ENCODE data around the gene PGAM5.

The PGAM5 gene

DNA sequence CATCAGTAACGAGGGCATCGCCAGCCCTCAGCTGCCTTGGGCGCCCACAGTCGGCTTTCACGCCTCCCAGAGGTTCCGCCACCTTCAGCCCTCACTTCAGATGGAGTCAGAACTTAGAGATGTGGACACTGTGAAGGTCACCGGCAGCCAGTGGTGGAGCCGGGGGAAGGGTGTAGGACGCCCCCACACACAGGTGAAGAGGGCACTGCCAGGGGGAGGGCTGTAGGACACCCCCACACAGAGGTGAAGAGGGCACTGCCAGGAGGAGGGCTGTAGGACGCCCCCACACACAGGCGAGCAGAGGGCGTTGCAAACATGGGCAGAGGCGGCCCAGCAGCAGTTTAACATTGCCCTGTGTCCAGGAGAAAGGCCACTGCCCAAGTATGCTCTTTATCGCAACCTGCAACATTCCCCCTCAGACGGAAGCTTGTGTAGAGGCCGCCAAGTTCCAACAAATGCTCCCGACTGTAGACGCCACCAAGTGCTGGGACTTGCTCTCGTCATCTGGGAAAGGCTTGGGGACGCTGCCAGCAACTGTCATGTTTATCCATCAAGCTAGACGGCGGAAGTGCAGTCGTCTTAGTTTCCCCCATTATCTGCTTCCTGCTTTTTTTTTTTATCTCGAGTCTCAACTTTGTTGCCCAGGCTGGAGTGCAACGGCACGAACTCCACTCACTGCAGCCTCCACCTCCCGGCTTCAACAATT, 55.9 kb downstream of the PGAM5 start:
- no peak overlapping the region for H3K4me2 ChIP-seq (ENCODE audit: low read depth, low read length)
- TF ChIP-seq EZH2phosphoT487 (IDR thresholded peaks at IDR 0.05; ENCODE audit: low read length) (no peak), EZH2 (optimal IDR thresholded peaks at IDR 0.05; ENCODE audit: low read depth, low read length) (no peak)
- TF ChIP-seq, protein P1, sequence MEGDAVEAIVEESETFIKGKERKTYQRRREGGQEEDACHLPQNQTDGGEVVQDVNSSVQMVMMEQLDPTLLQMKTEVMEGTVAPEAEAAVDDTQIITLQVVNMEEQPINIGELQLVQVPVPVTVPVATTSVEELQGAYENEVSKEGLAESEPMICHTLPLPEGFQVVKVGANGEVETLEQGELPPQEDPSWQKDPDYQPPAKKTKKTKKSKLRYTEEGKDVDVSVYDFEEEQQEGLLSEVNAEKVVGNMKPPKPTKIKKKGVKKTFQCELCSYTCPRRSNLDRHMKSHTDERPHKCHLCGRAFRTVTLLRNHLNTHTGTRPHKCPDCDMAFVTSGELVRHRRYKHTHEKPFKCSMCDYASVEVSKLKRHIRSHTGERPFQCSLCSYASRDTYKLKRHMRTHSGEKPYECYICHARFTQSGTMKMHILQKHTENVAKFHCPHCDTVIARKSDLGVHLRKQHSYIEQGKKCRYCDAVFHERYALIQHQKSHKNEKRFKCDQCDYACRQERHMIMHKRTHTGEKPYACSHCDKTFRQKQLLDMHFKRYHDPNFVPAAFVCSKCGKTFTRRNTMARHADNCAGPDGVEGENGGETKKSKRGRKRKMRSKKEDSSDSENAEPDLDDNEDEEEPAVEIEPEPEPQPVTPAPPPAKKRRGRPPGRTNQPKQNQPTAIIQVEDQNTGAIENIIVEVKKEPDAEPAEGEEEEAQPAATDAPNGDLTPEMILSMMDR (IDR thresholded peaks at IDR 0.05; ENCODE audit: low read length), result no peak
- no peaks in the 10 kb centered on the region for H3K79me2 ChIP-seq (ENCODE audit: low read length)
- no peak overlapping the region for H2AFZ ChIP-seq (ENCODE audit: low read length)
- H3K36me3 ChIP-seq (replicated peaks; ENCODE audit: insufficient read depth, low read length), result no peaks in the 10 kb centered on the region
- no peaks in the 10 kb centered on the region for H3K27me3 ChIP-seq (replicated peaks; ENCODE audit: insufficient read depth, low read length)
- no peaks in the 10 kb centered on the region for H4K20me1 ChIP-seq (ENCODE audit: insufficient read depth, low read length)
- no peak overlapping the region for H3K4me3 ChIP-seq (ENCODE audit: low read length)
- no peaks in the 10 kb centered on the region for H3K9me3 ChIP-seq (replicated peaks; ENCODE audit: insufficient read depth, low read length)
- no peak overlapping the region for H3K9ac ChIP-seq (ENCODE audit: low read length)
- no peaks in the 10 kb centered on the region for H3K9me2 ChIP-seq (replicated peaks; ENCODE audit: insufficient read depth, low read length)
- no peaks in the 10 kb centered on the region for H3K4me1 ChIP-seq (ENCODE audit: low read length)
- H3F3A ChIP-seq (ENCODE audit: insufficient read depth, low read length), result no peaks in the 10 kb centered on the region; the same call in 1 of the 2 replicates
- DNase-seq, result no peak
- no peak overlapping the region for H3K27ac ChIP-seq (ENCODE audit: low read length)

DNA sequence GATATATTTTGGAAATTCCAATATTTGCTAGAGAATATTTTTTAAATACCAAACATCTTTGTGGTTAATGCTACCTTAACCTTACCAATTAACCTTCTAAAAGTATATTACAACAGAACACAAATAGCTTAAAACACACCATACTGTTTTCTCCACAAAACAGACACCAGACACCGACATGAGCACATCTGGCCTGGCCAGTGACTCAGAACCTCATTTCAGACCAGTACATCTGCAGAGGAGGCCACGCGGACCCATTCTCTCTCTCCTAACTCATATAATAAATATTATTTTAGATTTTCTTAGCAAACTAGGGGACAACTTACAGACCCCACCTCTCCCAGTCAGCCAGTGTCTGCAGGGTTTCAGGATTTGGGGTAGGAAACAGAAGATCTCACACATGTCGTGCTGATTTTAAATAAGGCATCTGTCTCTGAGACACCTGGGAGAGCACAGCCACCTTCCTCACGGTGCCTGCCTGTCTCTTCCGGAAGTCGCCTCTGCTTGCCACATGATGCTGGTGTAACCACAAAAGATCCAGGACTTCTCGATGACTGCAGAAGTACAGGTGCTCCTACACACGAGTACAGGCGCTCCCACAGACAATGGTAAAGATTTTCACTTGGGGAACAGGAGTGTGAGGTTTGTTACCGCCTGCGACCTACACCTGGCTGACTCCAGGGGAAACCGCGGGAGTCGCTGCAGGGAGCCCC, 60.6 kb downstream of the PGAM5 start:
- Histone ChIP-seq H3K79me2 (ENCODE audit: low read length) (no peaks in the 10 kb centered on the region), H3K4me2 (ENCODE audit: low read depth, low read length) (peak overlapping the region; percentile 12; the same call in 1 of the 2 replicates), H3K9me3 (replicated peaks; ENCODE audit: insufficient read depth, low read length) (no peaks in the 10 kb centered on the region), H3K4me3 (ENCODE audit: low read length) (no peak overlapping the region), H4K20me1 (ENCODE audit: insufficient read depth, low read length) (no peaks in the 10 kb centered on the region), H3K4me1 (ENCODE audit: low read length) (no peaks in the 10 kb centered on the region), H3K9me2 (replicated peaks; ENCODE audit: insufficient read depth, low read length) (no peaks in the 10 kb centered on the region), H3K27ac (ENCODE audit: low read length) (peak overlapping the region; percentile 62; the same call in 1 of the 2 replicates), H3K9ac (ENCODE audit: low read length) (no peak overlapping the region), H3K27me3 (replicated peaks; ENCODE audit: insufficient read depth, low read length) (no peaks in the 10 kb centered on the region), H2AFZ (ENCODE audit: low read length) (no peak overlapping the region), H3K36me3 (replicated peaks; ENCODE audit: insufficient read depth, low read length) (no peaks in the 10 kb centered on the region), H3F3A (ENCODE audit: insufficient read depth, low read length) (no peaks in the 10 kb centered on the region; the same call in 1 of the 2 replicates)
- DNase-seq, result peak; percentile 71
- TF ChIP-seq, protein P1 (IDR thresholded peaks at IDR 0.05; ENCODE audit: low read length), result no peak
- no peak for TF ChIP-seq EZH2phosphoT487 (IDR thresholded peaks at IDR 0.05; ENCODE audit: low read length)
- TF ChIP-seq EZH2 (optimal IDR thresholded peaks at IDR 0.05; ENCODE audit: low read depth, low read length), result no peak

Measured in MM.1S (cell line).